ENCODE measurements around the gene CRLF3.
"Not testable (repeated sequence)": the region's sequence is repeated elsewhere in the genome, so short reads cannot be mapped to it uniquely, and the experiment has no call there.

Gene CRLF3

GRCh38 chr17:30824356-30825145 is at the start of gene CRLF3:
Gene CRLF3, minus strand, starts transcription at chr17:30824692. Its CDS starts 41 bp downstream, at chr17:30824651.
- peak; percentile 95 for DNase-seq

- DNase-seq: no peak
These were observed 44.5 kb upstream of the CRLF3 start for GRCh38 chr17:30869005-30869404.

- DNase-seq: no peak
These were observed 40.1 kb upstream of the CRLF3 start for GRCh38 chr17:30864636-30865035.

GRCh38 chr17:30858556-30859250 is 34.2 kb upstream of the CRLF3 start:
- DNase-seq: no peak

GRCh38 chr17:30854146-30854545 is 29.7 kb upstream of the CRLF3 start:
- no peak for DNase-seq

- no peak for DNase-seq
These were observed 23.5 kb upstream of the CRLF3 start for GRCh38 chr17:30848021-30848420.

GRCh38 chr17:30840771-30841170 is 16.3 kb upstream of the CRLF3 start:
- DNase-seq: no peak

GRCh38 chr17:30838202-30838807 is 13.8 kb upstream of the CRLF3 start:
- DNase-seq: no peak

GRCh38 chr17:30832438-30833124 is 8.1 kb upstream of the CRLF3 start:
- no peak for DNase-seq

GRCh38 chr17:30831663-30832437 is 7.4 kb upstream of the CRLF3 start, which contains the start of gene ATAD5:
Gene ATAD5, plus strand, starts transcription at chr17:30831966. Its CDS starts 382 bp downstream, at chr17:30832348.
- DNase-seq: peak; percentile 94

- peak; percentile 56 for DNase-seq
These were observed 6.8 kb upstream of the CRLF3 start for GRCh38 chr17:30831257-30831656.

GRCh38 chr17:30829022-30829421 is 4.5 kb upstream of the CRLF3 start:
- DNase-seq: no peak

- no peak for DNase-seq
These were observed 2.6 kb upstream of the CRLF3 start for GRCh38 chr17:30827082-30827481.

- DNase-seq: peak; percentile 73
These were observed 513 bp downstream of the CRLF3 start for GRCh38 chr17:30824002-30824355.

GRCh38 chr17:30823421-30823820 is 1.1 kb downstream of the CRLF3 start:
- DNase-seq: no peak

- not testable (repeated sequence) for DNase-seq
These were observed 1.6 kb downstream of the CRLF3 start for GRCh38 chr17:30822919-30823318.

- DNase-seq: no peak
These were observed 2.4 kb downstream of the CRLF3 start for GRCh38 chr17:30821871-30822723.

GRCh38 chr17:30819971-30820705 is 4.4 kb downstream of the CRLF3 start:
- no peak for DNase-seq

GRCh38 chr17:30816165-30816564 is 8.3 kb downstream of the CRLF3 start:
- no peak for DNase-seq

- DNase-seq: not testable (repeated sequence)
These were observed 9.6 kb downstream of the CRLF3 start for GRCh38 chr17:30814860-30815259.

GRCh38 chr17:30814236-30814635 is 10.3 kb downstream of the CRLF3 start:
- not testable (repeated sequence) for DNase-seq
